ENCODE data around the gene DCP2. TPM values are rescaled to one million over a fixed set of nuclear protein-coding genes. Genes with fewer than 3 reads are reported as not detected.

The DCP2 gene
- total RNA-seq = 95.8 TPM

GRCh38 chr5:112976432-112977309, at the start of gene DCP2:
Gene DCP2, plus strand, starts transcription at chr5:112976798. Its CDS starts 136 bp downstream, at chr5:112976934.

Other genes with a start within 250 kb of the DCP2 start
- gene APC, start 238.9 kb upstream of the DCP2 start, total RNA-seq = 65.5 TPM
- gene SRP19, start 115.5 kb upstream of the DCP2 start, total RNA-seq = 18.6 TPM
- 46.1 TPM for gene REEP5, start 54.6 kb upstream of the DCP2 start, total RNA-seq

Measured in metanephros (tissue), 1 donor.